GM19397 (cell line): ENCODE data around the gene DBN1.
"Not testable (repeated sequence)": the region's sequence is repeated elsewhere in the genome, so short reads cannot be mapped to it uniquely, and the experiment has no call there.

Experiments
- ATAC-seq: cut with Tn5 transposase; IDR thresholded peaks from one replicate; pipeline ENCODE4 v1.9.1; 2021; ENCODE audit warnings: mild to moderate bottlenecking, moderate library complexity; ENCODE audit not compliant: unreplicated experiment

DBN1 gene

DNA sequence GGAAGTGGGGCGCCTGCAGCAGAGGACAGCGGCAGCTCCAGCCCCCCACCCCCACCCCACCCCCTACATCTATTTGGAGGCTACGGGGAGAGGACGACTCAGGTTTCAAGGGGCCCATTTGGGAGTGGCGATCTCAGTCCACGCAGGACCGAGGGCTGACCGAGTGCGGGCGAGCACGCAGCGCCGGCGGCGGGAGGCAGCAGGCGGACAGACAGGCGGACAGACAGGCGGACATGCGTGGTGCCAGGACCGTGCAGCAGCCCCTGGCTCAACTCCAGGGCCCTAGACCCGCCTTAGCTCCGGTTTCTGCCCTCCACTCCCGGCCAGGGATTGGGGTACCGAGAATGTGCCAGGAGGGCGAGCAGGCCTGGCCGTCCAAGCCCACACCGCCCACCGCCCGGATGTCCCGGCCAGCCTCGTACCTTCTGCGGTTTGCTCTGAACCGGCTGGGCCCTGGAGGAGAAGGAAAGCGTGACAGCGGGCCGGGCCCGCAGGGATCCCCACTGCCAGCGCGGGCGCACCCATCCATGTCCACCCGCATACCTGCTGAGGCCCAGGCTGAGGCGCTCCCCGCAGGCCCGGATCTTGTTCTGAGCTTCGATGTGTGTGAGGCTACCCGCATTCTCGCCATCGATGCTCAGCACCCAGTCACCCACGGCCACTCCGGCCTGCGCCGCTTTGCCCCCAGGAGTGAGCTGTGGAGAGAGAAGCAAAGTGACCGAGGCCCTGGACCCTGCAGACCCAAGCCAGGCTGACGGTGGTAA is 18.7 kb upstream of the DBN1 start:
- no peak for ATAC-seq

DNA sequence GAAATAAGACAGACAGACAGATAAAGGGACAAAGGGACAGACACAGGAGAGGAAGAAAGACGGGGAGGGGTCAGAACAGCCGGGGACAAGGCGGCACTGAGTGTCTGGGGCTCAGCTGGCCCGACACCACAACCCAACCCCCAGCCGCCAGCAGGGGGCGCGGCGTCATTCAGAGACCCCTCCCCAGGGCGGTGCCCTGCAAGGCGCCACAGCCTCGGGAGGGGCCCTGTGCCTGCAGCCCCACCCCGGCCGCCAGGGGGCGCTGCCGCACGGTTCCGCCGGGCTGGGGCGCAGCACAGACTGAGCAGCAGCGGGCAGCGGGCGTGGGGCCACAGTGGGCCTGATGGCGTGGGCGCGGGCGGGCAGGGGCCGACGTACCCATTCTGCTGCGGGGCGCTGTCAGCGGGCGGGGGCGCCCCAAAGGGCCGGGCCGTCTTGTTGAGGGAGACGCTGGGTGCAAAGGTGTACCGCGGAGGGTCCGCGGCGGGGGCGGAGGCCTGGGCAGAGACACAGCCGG is 18.1 kb upstream of the DBN1 start:
- ATAC-seq = no peak

DNA sequence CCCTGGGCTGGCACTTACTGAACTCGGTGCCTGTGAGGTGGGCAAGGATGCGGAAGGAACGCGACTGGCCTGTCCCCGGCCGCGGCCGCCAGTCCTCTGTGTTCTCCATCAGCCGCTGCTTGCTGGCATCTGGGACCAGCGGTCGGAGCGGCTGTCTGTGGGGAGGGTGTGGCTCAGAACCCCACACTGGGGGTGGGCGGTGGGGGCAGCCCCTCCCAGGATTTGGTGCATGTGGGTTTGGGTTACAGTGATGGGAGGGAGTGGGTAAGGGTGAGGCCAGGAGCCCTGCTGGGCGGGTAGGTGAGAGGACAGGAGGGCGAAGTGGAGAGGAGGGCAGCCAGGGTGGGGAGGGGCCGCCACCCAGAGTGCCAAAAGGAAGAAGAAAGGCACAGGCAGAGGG is 17.6 kb upstream of the DBN1 start:
- ATAC-seq = no peak

GRCh38 chr5:177490311-177490991 is 17.0 kb upstream of the DBN1 start:
- no peak for ATAC-seq

DNA sequence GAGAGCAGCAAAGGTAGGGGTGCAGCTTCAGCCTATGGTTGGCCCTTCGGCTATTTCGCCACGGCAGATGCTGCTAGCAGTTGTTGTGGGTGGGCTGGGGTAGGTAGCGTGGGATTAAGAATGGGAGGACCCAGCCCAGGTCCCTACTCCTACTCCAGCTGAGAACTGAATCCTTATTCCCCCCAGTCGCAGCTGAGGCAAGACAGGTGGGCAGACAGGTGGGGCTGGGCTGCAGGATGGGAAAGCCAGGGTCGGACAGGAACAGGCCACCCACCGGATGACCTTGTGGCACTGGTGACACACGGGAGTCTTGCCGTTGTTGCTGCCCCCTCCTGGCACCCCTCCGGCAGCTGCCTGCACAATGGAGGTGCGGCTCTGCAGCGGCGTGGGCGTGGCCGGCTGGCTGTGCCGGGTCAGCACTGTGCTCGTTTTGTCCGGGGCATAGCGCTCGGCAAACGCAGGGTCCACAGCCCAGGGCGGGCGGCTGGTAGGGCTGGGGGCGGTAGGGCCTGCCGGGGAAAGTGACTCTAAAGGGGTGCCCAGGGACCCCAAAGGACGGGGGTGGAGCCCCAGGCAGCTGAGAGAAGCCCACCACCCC is 15.8 kb upstream of the DBN1 start:
- no peak for ATAC-seq

DNA sequence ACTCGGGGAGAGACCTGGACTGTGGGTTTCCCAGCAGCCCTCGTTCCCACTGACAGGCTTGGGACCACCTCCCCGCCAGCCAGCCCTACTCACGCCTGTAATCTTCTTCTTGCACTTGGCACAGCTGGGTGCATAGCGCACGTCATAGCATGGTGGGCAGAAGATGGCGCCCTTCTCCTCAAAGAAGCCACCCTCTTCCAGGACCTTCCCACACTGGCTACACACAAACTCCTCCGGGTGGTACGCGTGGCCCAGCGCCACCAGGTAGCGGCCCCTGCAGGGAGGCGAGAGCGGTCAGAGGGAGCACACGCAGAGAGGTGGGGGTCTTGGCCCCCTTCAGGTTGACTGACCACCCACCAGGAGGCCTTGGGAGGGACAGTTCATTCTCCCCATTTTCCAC is 14.5 kb upstream of the DBN1 start:
- no peak for ATAC-seq

- no peak for ATAC-seq
Measured at GRCh38 chr5:177487144-177487543, 13.7 kb upstream of the DBN1 start.

GRCh38 chr5:177486256-177486655 is 12.8 kb upstream of the DBN1 start:
- no peak for ATAC-seq

- ATAC-seq = not testable (repeated sequence)
Measured at GRCh38 chr5:177485753-177486152, 12.3 kb upstream of the DBN1 start.

- ATAC-seq = no peak
Measured at GRCh38 chr5:177484902-177485549, 11.6 kb upstream of the DBN1 start.

- no peak for ATAC-seq
Measured at GRCh38 chr5:177483994-177484901, 10.8 kb upstream of the DBN1 start.

DNA sequence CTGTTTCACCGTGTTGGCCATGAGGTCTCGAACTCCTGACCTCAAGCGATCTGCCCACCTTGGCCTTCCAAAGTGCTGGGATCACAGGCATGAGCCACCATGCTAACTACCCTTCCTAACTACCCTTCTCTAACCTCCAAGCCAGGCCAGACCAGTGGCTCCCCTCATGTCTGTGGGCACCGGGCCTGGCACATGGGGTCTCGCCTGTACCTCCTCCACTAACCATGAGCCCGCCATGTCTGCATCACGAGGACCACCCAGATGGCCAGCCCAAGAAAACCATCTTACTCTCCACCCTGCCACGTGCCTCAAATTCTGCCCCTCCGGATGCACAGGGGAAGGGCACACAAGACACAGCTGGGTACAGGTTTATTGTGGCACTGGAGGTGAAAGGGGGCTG is 9.6 kb upstream of the DBN1 start:
- no peak for ATAC-seq

DNA sequence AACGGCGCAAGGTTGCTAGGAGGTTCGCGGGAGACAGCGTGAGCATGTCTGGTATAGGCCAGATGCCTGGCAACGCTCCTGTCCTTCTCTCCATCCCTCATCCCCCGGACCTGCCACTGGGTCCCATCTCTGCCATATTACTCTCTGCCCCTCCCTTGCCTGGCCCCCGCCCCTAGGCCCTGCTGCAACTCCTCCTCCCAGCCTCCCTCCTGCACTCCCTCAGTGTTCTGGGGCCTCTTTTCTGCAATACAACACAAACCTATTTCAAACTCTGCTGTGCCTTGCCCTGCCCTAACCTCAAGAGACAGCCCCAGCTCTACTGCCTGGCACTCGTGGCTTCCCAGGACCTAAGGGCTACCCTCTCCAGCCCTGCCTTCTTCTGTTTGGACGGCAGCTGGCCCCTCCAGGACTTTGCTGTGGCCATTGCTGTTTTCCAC is 8.9 kb upstream of the DBN1 start:
- no peak for ATAC-seq

DNA sequence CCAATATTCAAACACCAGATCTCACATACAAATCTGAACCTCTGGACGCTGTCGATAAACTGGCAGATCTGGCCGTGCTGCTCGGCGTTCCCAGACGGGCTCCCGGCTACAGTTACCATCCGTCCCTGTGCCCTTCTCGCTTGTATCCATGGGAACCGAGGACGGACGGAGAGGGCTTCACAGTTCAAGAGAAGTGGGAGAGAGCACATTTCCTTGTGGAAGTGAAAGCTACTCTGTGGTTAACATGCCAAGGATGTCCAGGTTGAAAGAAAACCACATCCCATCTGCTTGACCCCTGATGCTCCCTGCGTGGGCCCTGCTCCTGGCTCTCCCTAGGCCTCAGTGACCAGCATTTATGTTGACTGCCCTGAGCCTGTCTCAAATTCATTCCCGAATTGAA is 6.3 kb upstream of the DBN1 start:
- no peak for ATAC-seq

- no peak for ATAC-seq
Measured at GRCh38 chr5:177478711-177479646, 5.5 kb upstream of the DBN1 start.

GRCh38 chr5:177477701-177478477 is 4.5 kb upstream of the DBN1 start:
- no peak for ATAC-seq

- no peak for ATAC-seq
Measured at GRCh38 chr5:177476531-177477233, 3.2 kb upstream of the DBN1 start.
